AML-193 (cell line): ENCODE measurements around the gene TNP1.

ENCODE experiments used
- DNase-seq, 2 experiments: peaks; one replicate each; lab custom pipeline; 2025; lab: John Stamatoyannopoulos, UW

The TNP1 gene

DNA sequence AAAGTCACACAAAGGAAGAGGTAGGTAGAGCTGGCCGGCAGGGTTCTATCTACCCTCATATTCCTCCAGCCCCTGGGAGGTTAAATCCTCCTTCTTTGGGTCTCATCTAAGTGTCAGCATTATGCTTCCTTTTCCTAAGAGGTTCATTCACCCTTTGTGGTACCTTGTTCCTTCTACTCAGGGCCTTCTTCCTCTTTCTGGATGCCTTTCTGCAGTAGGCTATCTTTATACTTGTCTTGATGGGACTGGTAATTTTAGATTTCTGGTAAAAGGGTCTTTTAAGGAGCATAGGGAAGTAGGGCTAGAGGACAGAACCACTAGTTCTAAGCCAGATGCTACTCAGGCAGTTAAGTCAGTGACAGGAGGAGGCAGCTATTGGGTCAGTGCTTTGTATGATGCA lies 13.7 kb upstream of the TNP1 start:
- no peak for DNase-seq

DNA sequence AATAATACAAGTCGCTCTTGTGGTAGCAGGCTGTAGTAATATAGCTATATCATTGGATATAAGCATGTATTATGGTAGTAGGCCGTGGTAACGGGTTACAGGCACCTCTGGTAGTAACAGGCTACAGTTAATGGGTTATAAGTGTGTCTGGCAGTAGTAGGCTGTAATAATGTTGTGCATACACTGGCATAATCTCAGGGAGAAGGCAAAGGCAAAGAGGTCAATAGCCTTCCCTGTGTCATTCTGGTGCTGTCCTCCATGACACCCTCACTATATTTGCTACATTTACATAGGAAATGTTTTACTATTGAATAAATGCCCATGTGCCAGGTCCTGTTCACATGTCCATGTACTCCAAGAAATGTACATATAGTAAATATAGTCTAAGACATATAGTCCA lies 12.8 kb upstream of the TNP1 start:
- DNase-seq: no peak

DNA sequence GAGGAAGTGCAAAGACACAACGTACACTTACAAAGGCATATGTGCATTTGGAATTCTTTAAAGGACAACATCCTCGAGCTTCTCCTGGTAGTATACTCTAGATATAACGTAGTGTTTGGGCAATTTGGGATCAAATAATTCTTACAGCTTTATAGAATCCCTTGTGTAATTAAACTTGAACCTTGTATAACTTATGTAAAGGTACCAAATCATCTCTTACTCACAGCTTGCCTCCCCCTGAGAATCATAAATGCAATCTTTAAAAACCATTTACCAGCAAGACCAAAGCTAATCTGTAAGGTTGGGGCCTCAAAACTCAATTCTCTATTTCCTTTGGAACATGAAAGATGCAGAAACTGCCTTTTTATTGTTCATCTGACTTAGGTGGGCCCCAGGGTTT lies 12.2 kb upstream of the TNP1 start:
- DNase-seq: no peak

DNA sequence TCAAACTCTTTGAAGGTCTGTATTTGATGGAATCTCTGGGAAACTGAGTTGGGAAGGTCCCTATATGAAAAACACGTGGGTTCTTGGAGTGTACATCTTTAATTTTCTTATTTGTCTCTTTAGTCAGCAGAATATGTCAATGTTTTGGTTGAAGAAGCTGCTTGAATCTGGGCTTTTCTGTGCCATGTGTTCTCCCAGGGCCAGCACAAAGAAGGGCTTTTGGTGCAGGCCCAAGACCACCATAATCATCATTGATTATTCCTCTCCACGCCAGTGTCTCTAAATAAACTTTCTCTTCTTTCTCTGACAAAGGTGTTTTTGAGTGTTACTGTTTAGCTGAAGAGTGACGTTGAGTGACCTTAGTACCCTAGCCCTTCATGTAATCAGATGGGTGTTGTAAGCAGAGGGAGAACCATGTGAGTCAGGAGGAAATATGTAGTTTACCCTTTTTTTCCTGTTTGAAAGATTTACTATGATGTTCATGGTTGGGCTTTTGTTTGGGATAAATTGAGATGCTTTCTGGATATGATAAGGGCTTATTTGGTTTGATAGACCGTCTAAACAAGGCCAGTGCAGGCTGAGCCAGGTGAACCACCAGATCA lies 11.6 kb upstream of the TNP1 start:
- no peak for DNase-seq

DNA sequence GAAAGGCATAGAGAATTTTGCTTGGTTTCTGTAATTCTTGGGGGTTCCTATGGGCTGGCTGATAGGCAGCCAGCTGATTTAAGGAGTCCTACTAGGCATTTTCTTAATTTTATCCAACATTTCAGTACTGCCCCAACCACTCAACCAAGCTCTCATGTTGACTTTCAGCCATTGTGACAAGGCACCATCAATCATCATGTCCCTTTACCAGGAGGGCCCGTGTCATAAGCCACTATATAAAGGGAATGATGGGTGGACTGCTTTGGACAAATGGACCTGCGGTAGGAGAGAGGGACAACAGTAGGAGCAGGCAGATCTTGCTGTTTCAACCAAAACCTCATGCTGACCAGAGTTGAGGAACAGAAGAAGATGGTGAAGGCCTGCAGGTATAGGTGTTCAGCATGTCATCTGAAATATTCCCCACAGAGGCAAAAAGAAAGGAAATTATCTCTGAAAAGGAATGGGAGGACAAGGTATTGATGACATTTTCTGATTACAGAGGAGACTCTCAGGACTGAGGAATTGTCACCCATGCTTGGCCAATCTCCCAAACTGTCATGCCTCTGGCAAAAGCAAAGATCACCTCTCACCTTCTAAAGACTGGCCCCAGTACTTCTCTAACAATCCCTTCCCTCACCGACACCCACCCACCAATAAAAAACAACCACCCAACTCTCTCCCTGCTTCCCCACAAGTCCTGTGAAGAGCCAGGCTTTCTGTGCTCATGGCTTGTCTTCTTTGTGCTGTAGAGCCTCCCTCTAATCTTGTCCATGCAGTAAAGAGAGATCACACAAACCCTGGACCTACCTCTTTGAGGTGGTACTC lies 10.9 kb upstream of the TNP1 start:
- no peak for DNase-seq

DNA sequence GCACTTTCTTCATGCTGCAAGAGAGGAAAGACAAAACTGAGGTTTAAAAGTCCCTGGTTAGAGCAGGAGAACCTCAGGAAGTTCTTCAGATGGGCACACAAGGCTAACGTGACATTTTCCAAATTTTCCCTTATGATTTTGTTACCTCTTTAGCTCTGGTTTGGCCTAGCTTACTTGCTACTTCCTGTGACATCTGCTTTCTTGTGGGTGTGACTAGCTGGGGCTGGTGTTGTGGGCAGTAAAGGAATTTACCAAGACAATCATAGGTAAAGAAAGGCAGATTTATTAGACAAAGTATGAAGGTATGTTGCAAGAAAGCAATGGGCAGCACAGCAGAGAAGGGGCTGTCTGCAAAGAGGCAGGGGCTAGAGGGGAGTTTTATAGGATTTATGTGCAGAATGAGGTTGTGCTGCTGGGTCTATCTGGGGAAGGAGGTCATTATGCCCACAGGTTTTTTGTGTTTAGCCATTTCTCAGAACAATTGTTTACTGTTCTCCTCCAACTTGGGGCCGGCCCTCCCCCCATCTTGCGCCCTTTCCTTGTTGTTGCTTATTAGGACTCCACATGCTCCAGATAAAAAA lies 6.7 kb upstream of the TNP1 start:
- no peak for DNase-seq

DNA sequence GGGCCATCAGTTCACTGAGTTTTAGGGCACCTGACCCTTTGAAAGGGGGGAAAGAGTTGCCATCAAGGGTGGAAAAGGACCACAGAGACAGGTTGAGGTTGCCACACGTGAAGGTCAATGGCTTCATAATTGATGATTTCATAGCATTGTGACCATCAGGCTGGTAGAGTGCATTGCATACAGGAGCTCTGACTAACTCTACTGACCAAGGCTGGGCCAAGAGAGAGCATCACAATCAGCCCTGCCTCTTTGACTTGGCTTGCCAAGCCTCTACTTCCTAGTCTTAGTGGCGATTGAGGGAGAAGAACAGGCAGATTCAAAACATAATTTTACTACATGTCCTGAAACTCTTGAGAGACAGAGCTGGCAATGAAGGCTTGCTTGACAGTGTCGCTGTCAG lies 5.8 kb upstream of the TNP1 start:
- DNase-seq: no peak

DNA sequence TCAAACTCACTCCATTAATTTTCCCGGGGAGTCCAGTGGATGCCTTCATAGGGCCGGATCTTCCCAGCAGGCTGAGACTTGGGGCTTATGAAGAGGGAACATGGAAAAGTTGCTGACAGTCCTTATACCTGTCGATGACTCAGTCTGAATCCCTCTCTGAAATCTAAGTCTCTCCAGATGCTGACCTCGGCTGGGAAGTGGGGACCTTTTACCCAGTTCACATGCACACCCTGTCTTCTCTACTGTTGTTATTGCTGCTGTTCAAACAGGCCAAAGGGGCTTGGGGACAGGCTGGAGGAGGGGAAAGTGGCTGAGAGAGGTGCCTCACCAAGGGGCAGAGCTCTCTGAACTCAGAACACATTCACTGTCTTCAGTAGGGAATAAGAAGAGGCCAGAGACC lies 4.1 kb upstream of the TNP1 start:
- no peak for DNase-seq

DNA sequence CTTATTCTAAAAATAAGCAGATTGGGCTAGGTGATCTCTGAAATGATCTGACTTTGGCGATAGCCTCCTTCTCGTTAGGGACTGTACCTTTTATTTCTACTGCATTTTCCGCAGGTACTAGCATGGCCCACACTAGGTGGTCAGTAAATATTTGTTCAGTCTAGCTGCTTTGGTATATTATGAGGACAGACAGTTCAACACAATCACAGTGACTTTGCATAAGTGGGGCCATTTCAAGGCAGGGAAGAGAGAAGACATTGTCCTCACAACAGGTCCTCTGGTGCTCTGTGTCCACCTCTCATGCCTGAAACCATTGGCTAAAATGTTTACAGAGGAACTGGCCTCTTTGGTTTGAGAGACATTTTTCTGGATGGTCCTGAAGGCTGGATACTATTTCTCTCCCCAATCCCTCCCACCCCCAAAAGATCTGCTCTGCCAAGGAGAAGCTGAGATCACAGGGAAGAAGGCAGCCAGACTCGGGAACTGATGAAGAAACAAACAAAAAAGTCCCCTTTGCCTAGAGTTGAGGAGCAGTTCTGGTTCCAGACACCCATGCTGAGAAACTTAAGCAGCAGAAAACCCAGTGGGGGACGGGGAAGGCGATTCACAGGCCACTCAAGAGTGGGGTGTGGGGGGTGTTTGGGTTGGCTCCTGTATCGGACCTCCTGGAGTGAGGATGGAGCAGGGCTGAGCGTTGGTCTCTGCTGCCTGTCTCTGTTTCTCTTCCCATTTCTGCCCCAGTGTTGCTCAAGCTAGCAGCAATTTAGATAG lies 2.9 kb upstream of the TNP1 start:
- no peak for DNase-seq

DNA sequence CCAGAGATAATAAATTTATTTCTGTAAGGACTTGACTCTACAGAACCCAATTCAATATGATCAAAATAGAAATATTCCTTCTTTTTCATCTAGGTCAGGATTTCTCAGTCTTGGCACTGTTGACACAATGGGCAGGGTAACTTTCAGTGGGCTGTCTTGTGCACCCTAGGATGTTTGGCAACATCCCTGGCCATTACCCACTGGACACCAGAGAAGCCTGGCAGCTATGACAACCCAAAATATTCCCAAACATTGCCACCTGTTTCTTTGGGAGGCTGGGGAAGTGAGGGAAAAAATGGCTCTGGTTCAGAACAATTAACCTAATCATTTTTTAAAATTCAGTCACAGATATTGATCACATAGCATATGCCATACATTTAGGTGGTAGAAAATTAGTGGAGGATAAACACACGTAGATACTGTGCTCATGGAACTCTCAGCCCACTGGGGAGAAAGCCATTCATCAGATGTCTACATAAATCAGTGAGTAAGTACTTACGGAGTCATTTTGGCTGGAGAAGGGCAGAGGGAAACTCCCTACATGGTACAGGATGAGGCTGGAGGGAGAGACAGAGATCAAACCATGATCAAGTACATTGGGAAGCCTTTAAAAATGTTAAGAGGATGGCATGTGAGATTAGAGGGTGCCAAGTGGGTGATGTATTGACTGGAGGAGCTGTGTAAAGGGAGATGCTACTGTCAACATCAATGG lies 718 bp upstream of the TNP1 start:
- DNase-seq: no peak

DNA sequence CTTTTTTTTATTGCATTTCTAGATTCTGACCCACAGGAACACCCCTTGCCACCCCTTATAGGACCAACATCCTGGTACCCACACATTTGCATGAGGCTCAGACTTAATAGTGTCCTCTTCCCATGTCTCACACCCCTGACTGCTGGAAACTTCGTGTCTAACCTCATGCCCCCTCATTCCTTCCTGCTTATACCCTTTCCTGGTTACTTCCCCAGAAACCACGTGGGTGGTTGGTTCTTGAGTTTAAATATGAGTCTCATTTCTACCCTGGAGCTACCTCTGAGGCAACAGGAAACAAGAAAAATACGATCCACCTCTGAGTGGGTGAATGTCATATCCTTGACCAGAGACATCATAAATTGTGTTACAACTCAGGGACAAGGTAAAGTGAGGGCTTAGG lies 1.6 kb downstream of the TNP1 start:
- DNase-seq: no peak

DNA sequence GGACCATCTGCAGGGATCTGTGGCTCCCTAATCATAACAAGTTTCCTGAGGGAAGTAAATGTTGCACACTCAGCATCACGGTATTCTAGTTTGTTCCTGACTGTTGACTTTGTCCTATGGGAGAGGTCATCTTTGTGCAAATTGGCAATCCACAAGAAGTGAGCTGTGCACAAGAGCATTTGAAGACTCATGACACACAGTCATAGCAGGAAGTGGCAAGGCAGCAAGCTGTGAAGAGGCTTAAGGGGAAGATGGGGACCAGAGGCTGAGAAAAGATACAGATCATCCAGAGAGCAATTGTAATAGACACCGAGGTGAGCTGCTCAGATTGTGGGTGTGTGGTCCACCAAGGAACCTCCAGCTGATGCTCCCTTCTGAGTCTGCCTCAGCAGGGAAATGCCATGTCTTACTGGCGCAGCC lies 2.7 kb downstream of the TNP1 start:
- no peak for DNase-seq

DNA sequence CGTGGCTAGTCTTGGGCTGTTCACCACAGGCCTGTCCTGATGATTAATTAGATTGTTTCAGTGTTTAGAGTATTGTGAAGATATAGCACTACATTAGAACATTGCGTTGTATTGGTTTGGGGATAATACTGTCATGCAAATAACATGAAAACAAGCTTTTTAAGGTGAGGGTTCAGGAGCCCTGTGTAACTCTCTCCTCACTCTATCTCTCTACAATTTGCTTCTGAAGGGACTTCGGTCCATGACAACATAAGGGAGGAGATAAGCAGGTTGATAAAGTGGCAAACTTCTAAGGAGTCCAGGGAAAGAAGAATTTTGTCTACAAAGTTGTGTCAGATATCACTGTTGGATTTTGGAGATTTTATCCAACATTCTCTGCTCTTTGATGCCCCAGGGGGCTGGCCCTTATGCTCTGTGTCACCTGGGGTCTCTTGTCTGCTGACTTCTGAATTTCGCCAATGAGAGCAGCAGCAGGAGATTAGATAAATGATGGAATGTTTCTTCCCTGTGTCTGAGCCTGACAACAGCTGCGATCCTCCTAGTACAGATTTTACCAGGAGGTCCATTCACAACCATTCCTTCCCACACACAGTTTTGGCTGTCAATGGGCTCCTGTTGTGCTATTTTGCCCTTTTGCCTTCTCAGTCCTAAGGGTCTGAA lies 3.3 kb downstream of the TNP1 start:
- no peak for DNase-seq

DNA sequence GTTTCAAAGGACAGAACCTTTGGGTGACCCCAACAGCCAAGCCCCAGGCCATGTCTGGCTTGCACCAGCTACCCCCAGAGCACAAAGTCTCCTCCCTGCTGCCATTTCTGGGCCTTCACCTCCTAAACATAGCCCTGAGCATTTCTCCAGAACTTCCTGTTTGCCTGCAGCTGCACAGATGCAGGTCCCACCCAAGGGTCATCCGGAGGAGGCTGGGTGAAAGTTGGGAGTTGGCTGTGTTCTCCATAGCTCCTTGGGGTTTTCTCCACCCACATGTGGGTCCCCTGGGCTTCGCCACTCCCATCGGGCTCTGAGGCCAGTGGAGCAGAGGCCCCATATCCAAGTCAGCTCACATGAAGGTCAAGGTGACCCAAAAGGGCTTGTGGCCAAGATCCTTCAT lies 4.3 kb downstream of the TNP1 start:
- DNase-seq: no peak

DNA sequence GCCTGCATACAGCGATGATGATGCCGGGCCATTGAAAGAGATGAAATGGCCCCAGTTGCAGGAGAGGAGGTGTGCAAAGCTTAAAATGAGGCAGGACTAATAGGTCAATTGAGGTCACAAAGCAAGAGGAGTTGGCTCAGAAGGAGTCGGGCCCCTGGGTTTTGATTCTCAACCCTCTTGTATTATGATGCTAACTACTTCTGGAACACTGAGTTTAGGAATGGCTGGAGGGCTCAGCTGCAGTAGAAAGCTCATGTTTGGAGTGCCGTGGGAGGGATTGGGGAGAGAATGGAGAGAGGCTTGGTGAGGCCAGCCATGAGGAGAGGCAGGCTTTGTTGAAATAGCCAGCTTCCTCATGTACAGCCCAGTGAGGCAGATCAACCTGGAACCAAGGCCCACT lies 4.8 kb downstream of the TNP1 start:
- no peak for DNase-seq

DNA sequence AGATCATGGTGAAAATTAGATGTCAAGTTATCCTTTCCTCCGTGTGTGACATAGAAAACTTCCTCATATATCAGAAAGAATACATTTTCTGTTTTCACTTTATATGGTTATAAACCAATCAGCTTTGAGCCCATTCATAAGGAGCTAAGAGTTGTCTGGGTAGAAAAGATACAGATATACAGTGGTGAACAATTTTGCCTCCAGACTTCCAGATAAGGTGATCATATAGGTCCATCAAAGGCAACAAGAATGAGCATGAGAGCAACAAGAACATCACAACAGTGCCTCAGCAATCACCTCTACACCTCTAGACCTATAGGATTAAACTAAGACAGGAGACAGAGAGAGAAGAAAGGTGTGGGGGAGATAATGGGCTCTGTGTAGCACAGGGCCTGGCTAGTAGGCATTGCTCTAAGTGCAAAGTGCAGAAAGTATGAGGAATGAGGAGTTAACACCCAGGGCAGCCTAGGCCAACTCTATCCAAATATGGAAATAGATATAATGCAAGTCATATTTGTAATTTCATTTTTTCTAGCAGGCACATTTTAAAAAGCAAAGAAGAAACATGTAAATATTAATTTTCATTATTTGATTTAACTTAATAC lies 8.3 kb downstream of the TNP1 start:
- no peak for DNase-seq

DNA sequence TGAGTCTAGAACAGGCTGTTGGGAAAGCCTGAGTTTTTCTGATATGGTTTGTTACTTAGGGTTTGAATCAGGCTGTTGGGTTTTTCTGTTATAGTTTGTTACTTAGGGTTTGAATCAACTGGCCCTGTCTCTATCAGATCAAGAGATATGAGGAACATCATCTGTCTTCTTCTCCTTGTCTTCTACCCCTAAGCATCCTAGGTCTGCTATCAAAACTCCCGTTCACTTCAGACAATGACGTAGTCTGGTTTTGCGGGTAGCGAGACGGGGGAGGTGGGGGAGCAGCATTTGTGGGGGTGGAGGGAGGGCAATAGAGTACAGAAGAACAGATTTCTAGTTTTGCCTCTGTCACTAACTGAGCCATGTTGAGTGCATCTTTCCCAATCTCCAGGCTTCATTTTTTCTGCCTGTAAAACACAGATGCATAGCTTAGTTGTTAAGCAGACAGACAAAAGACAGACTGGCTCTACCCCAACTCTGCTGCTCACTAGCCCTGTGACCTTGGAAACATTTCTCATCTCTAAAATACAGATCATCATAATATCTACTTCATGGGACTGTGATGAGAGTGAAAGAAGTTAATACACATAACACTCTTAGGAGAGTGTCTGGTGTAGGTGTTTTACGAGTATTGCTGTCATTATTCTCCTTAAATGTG lies 9.1 kb downstream of the TNP1 start:
- no peak for DNase-seq

DNA sequence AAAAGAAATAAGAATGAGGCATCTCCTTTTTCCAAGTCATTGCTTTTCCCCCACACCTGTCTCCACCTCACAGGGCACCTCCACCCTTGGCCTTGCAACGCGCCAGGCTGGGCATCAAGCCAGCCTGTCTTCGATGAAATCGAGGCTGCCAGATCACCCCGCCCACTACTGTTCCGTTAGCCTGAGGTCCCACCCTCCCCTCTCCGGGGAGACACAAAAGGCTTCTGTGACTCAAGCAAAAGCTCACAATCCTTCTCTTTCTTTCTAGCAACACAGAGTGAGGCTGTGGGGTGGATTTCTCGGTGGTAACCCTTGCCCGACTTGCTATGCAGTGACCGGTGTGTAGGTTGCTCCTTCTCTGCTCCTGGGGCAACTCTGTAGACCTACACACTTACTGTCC lies 9.9 kb downstream of the TNP1 start:
- DNase-seq: no peak

DNA sequence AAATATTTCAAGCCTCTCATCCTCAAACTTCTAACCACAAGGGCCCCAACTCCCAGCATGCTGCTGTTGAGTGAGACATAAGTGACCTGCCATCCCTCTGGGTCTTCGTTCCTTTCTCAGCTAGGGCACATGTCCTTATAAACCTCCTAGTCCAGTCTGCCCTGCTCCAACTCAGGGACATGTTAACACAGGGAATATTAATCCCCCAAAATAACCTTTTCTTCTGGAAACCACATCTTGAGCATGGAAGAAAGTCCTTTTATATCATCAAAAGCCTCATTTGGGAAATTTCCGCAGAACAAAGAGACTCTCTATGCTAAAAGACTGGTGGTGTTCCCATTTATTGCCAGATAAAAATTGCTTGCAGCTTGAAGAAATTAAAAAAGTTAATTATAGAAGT lies 14.4 kb downstream of the TNP1 start:
- no peak for DNase-seq

DNA sequence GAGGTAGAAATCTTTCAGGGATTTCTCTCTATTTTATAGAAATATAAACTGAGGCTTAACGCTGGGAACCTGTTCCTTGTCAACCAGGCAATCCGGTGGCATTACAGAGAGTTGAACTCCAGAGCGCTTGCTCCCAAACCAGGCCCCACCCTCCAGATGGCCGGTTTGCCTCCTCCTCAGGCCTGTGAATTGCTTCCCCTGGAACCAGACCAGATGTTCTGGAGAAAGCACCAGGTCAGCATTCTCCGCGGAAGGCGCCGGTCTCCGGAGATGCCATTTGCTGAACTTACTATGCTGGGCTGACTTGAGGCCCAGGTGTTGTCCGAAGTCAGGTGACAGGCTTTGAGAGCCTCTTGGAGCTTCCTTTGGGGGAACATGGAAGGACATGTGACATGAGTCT lies 17.2 kb downstream of the TNP1 start:
- no peak for DNase-seq

DNA sequence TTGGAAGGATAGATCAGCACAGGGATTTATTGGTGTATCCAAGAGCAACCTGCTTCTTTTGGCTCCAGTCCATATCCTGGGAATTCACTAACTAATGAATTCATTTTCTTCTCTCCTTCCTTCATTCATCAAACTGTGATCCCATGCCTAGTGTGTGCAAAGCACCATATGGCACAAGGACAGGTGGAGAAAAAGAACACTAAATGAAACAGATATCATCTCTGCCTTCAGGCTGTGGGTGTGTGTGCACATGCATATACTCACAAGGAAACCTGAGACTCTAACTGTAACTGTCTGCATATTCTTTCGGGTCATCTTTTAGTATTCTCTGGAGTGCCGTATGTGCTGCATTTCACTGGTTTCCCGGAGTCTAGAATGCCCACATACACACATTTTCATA lies 20.2 kb downstream of the TNP1 start:
- DNase-seq: no peak
